Esophagus squamous epithelium (tissue), 5 donors: Measurements from ENCODE around the gene CADPS. TPM values are rescaled to one million over a fixed set of nuclear protein-coding genes. Genes with fewer than 3 reads are reported as not detected.

Experiments used
- DNase-seq: peaks from one replicate; lab custom pipeline; 2025; lab: John Stamatoyannopoulos, UW
- H3K27ac ChIP-seq, 4 donors: fragments of 200-600 bp; sonication (generic); one replicate each; pipeline ENCODE4 v1.5.1; 2016 to 2019; ENCODE audit warnings: mild to moderate bottlenecking in 1 of 4
- H3K27me3 ChIP-seq, 4 donors: fragments of 200-600 bp; sonication (generic); 1 replicate in 3 of 4; 2 replicates in 1 of 4; pipeline versions ENCODE4 v1.5.1 to v1.6.0; 2017 to 2021; ENCODE audit warnings: antibody characterized with exemption in 1 of 4
- H3K36me3 ChIP-seq, 3 donors: fragments of 200-600 bp; sonication (generic); one replicate each; pipeline ENCODE4 v1.5.1; 2016 to 2019
- H3K4me1 ChIP-seq, 3 donors: fragments of 200-600 bp; sonication (generic); one replicate each; pipeline ENCODE4 v1.5.1; 2017 to 2019
- H3K4me3 ChIP-seq, 4 donors: fragments of 200-600 bp; sonication (generic); 1 replicate in 3 of 4; 2 replicates in 1 of 4; pipeline ENCODE4 v1.5.1; 2016 to 2019; ENCODE audit warnings: mild to moderate bottlenecking in 2 of 4, moderate library complexity in 1 of 4
- H3K9me3 ChIP-seq, 3 donors: fragments of 200-600 bp; sonication (generic); one replicate each; pipeline ENCODE4 v1.5.1; 2016 to 2019
- CTCF ChIP-seq, 6 experiments: fragments of 450-650 bp in 4 of 6; fragments of 200-600 bp in 2 of 6; sonication (generic) in 2 of 6; IDR thresholded peaks; one replicate each; pipeline ENCODE4 v1.5.1; 2016 to 2019; ENCODE audit warnings: antibody characterized with exemption in 6 of 6, mild to moderate bottlenecking in 4 of 6, moderate library complexity in 4 of 6
- POLR2A ChIP-seq, 4 donors: fragments of 450-650 bp; IDR thresholded peaks; one replicate each; pipeline ENCODE4 v1.6.1; 2017; ENCODE audit warnings: antibody characterized with exemption in 4 of 4, mild to moderate bottlenecking in 4 of 4, moderate library complexity in 3 of 4
- WGBS, 2 donors: methylation state at CpG; one replicate each; pipeline ENCODE4 v1.1.5; 2018; 5-methylcytosine and 5-hydroxymethylcytosine counted together
- intact Hi-C: fragments of 100-400 bp; cut with DNase I; formaldehyde crosslinking; loops from one replicate; pipeline ENCODE4 v1.15.0; 2022
- total RNA-seq, 4 donors: library from RNA; depleted of rRNA; stranded (reverse); fragments of >200 nt; gene quantifications; one replicate each; pipeline ENCODE4 v1.1.0, GENCODE V29; 2016
- donor health status: DM: yes; HTN: yes; CAD: no.

The CADPS gene
- total RNA-seq, 4 donors from 2014 or later, result 0.09 to 4.8 TPM; not detected in 2

DNA sequence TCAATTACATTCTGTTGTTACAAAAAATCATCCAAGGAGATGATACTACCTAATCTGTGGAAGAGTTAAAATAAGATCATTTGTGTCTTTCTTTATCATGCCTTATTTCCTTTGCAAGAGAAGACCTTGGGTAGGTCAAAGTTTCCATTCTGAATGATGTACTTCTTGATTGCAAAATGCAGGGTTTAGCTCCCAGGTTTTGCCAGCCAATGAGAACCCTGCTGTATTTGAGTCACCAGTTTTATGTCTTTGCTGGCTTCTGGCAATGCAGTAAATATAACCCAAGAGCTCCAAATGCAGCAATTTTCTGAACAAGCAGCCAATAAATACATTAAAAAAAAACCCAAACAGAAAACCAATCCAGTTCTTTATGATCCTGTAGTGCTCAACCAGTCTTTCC, 204.9 kb downstream of the CADPS start:
- TF ChIP-seq POLR2A (IDR thresholded peaks at IDR 0.05), result no peak
- no peak for TF ChIP-seq CTCF (IDR thresholded peaks at IDR 0.05)
- Histone ChIP-seq H3K27me3 (peaks cover 0 to 9% (median 0%) of the 10 kb centered on the region in 4 donors), H3K9me3 (no peaks in the 10 kb centered on the region), H3K4me3 (no peak overlapping the region), H3K27ac (no peak overlapping the region), H3K36me3 (no peaks in the 10 kb centered on the region), H3K4me1 (peaks cover 0 to 3% (median 0%) of the 10 kb centered on the region in 3 donors)
- intact Hi-C loops, result no loop called here
- no peak for DNase-seq

DNA sequence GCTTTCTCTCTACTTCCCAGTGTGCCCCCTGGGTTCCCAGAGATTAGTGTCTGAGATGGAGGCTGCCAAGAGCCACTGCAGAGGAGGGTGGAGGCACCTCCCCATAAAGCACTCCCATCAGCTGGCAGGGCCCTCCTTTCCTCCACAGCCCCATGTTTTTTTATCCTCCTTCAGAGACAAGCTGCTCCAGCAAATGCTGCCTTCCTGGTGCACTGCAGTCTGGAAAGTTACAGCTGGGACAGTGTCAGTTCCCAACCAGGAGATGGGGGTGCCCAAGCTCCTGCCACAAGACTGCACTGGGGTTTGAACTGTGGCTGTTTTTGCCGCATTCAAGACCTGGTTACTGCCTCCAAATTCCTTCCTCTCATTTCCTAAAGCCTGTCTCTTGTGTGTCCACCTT, 206.1 kb downstream of the CADPS start:
- intact Hi-C loops, result no loop called here
- 44 to 75% methylated on average over 1 of the region's 1 CpG for WGBS, 2 donors
- H3K27me3 ChIP-seq, result peaks cover 0 to 7% (median 0%) of the 10 kb centered on the region in 4 donors
- TF ChIP-seq POLR2A (IDR thresholded peaks at IDR 0.05) (no peak), CTCF (IDR thresholded peaks at IDR 0.05) (no peak)
- peaks cover 0 to 3% (median 0%) of the 10 kb centered on the region in 3 donors for H3K4me1 ChIP-seq
- no peak overlapping the region for H3K27ac ChIP-seq
- no peak for DNase-seq
- H3K4me3 ChIP-seq, result no peak overlapping the region
- no peaks in the 10 kb centered on the region for H3K9me3 ChIP-seq
- H3K36me3 ChIP-seq, result no peaks in the 10 kb centered on the region

DNA sequence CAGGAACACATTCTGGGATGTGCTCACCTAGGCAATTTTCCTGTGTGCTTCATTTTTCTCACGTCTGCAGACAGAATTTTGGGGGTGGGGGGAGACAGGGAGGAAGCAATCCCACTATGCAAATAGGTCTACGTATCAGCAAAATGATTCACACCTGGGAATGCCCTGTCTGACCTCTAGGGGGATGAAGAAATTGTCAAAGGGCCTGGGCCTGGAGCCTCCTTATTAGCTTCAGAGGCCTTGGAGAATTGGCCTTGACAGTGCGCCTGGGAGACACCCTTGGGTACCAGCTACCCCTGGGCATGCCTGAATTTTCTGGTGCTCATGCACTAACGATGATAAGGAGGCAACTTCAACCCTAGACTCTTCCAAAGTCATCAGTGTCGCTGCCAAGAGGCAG, 207.5 kb downstream of the CADPS start:
- Histone ChIP-seq H3K27me3 (peaks cover 0 to 4% (median 0%) of the 10 kb centered on the region in 4 donors), H3K9me3 (no peaks in the 10 kb centered on the region), H3K4me1 (peaks cover 0 to 3% (median 0%) of the 10 kb centered on the region in 3 donors), H3K4me3 (no peak overlapping the region), H3K36me3 (no peaks in the 10 kb centered on the region), H3K27ac (no peak overlapping the region)
- TF ChIP-seq CTCF (IDR thresholded peaks at IDR 0.05) (peak in 2 of 6 experiments; percentile 12 to 36), POLR2A (IDR thresholded peaks at IDR 0.05) (no peak)
- 42 to 66% methylated on average over 5 of the region's 5 CpGs for WGBS, 2 donors
- DNase-seq, result no peak
- intact Hi-C loops, result no loop called here

- Histone ChIP-seq H3K27ac (no peak overlapping the region), H3K4me1 (peaks cover 0 to 3% (median 0%) of the 10 kb centered on the region in 3 donors), H3K4me3 (no peak overlapping the region), H3K9me3 (no peaks in the 10 kb centered on the region), H3K27me3 (no peaks in the 10 kb centered on the region), H3K36me3 (no peaks in the 10 kb centered on the region)
- TF ChIP-seq POLR2A (IDR thresholded peaks at IDR 0.05) (no peak), CTCF (IDR thresholded peaks at IDR 0.05) (peak in 5 of 6 experiments; percentile 45 to 85 (median 63))
- no peak for DNase-seq
- 6 to 7% methylated on average over 7 to 9 of the region's 10 CpGs for WGBS, 2 donors
- intact Hi-C loops, result no loop called here
Observed at GRCh38 chr3:62665627-62666437, 209.4 kb downstream of the CADPS start.

DNA sequence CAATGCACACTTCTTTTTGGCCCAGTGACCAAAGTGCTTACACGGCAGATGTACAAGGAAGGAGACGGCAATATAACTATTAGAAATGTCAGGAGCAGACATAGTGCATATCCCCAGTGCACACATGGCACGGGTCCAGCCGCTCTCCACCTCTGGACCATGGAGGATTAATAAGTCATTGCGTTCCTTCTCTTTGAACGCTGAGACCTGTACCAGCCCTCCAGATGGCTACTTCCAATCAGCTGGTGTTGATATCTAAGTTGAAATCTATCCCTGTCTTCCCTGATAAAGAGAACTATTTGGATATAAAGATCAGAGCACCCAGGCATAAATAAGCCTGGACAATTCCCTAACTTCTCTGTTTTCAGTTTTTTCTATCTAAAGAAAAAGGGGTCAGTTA, 212.5 kb downstream of the CADPS start:
- H3K9me3 ChIP-seq, result no peaks in the 10 kb centered on the region
- no peak overlapping the region for H3K27ac ChIP-seq
- 77 to 81% methylated on average over 6 of the region's 6 CpGs for WGBS, 2 donors
- intact Hi-C loops, result no loop called here
- DNase-seq, result no peak
- no peaks in the 10 kb centered on the region for H3K36me3 ChIP-seq
- H3K4me3 ChIP-seq, result no peak overlapping the region
- H3K4me1 ChIP-seq, result peaks cover 0 to 3% (median 0%) of the 10 kb centered on the region in 3 donors
- no peak for TF ChIP-seq POLR2A (IDR thresholded peaks at IDR 0.05)
- TF ChIP-seq CTCF (IDR thresholded peaks at IDR 0.05), result no peak
- H3K27me3 ChIP-seq, result no peaks in the 10 kb centered on the region
